GM18505 (cell line): ENCODE results near the gene UBTD2.

ENCODE experiments used
- ATAC-seq: cut with Tn5 transposase; IDR thresholded peaks from one replicate; pipeline ENCODE4 v1.9.1; 2021; ENCODE audit not compliant: unreplicated experiment
- POLR2A ChIP-seq: IDR thresholded peaks from 4 replicates; pipeline ENCODE4 v1.6.1; 2011; ENCODE audit warnings: borderline replicate concordance; ENCODE audit not compliant: insufficient read depth, insufficient read length; ENCODE audit errors: extremely low read depth

The UBTD2 gene

DNA sequence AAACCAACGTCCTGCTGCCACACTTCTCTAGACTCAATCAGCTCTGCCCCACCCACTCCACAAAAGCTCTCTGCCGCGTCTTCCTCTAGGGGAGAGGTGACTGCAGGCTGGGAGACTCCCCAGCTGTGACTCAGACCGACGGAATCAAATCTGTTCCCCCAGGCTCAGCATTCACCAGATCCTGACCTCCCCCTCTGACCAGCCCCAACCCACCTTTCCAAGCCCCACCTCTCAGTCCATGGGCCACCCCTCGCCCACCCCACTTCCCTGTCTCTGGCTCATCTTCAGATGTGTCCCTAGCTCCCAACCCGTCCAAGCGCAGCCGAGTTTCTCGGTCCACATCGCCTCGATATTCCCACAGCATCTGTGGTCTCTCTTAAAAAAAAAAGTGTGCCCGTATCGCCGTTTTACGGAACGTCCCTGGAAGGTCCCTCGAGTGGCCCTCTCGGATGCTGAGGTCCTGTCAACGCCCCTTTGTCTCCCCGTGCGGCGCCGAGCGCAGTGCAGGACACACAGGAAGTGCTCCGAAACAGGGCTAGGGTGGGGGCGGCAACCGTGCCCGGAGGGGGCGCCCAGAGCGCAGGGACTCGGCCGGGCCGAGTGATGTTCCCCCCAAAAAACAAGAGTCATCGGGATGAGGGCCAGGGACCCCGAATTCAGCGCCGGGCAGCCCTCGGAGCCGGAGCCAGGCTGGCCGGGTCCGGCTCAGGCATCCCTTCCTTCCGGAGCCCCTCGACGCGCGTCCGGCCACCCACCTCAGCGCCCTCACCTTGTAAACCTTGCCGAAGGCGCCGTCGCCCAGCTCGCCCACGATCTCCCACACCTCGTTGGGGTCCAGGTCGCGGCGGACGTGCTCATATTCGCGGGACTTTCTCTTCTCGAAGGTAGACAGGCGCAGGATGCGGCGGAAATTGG lies 96.2 kb downstream of the UBTD2 start:
- peak; percentile 19 for ATAC-seq
- TF ChIP-seq POLR2A = peak; percentile 51

DNA sequence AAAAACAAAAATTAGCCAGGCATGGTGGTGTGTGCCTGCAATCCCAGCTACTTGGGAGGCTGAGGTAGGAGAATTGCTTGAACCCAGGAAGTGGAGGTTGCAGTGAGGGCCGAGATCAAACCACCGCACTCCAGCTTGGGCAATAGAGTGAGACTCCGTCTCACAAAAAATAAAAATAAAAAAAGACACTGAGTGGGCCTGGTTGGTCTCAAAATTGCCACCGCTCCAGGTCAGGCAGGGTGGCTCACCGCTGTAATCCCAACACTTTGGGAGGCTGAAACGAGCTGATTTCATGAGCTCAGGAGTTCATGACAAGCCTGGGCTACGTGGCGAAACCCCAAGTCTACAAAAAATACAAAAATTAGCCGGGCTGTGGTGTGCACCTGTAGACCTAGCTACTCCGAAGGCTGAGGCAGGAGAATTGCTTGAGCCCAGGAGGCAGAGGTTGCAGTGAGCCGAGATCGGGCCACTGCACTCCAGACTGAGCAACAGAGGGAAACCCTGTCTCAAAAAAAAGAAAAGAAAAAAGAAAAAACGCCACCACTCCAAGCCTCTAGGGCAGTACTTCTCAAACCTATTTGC lies 97.4 kb downstream of the UBTD2 start:
- no peak for ATAC-seq
- no peak for TF ChIP-seq POLR2A

DNA sequence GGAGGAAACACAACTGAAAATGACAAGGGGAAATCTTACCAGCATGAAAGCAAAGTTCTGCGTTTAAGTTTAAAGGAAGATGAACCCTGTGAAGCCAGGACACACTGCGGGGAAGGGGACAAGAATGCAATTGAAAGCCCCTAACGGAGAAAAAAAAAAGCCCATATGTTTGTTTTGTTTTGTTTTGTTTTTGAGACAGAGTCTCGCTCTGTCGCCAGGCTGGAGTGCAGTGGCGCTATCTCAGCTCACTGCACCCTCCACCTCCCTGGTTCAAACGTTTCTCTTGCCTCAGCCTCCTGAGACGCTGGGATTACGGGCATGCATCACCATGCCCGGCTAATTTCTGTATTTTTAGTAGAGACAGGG lies 98.5 kb downstream of the UBTD2 start:
- no peak for ATAC-seq
- no peak for TF ChIP-seq POLR2A

DNA sequence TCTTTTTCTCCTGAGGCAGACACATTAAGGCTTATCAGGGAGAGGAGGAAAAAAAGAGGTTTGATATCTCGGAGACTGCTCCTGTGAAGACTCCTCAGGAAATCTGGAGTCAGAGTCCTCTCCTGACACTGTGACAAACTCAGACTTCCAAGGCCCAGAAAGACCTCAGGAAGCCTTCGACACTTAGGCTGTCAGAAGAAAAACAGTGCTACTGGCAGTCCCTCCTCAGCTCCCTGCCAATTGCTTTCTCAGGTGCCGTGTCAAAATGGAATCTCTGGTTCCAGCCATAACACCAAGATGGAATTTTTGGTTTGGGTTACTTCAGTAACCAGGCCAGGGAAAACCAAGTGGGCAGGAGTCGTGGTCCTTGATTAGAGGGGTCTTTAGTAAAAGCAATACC lies 99.7 kb downstream of the UBTD2 start:
- no peak for TF ChIP-seq POLR2A
- ATAC-seq = no peak

DNA sequence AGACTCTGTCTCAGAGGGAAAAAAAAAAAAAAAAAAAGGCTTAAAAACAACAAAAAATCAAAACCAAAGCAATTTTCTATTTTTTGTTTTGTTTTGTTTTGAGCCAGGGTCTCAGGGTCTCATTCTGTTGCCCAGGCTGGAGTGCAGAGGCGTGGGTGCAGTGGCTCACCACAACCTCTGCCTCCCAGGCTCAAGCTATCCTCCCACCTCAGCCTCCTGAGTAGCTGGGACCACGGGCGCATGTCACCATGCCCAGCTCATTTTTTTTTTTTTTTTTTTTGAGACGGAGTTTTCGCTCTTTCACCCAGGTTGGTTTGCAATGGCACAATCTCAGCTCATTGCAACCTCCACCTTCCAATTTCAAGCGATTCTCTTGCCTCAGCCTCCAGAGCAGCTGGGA lies 101.3 kb downstream of the UBTD2 start:
- no peak for TF ChIP-seq POLR2A
- ATAC-seq = no peak

DNA sequence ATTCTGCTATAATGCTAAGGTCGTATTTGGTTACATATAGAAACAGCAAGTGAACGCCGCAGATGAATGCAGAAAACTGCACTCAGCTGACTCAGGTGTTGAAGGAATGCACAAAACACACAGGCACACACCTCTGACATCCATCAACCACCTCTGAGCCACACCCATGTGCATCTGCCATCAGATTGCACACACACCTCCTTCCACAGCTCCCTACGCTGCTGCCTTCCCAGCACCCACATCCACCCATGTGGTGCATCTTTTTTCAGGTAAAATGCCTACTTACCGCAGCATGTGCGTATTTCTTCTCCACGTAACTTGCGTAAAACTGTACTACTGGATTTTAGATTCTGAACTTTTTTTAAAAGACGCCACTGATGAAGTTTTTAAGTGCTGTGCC lies 102.6 kb downstream of the UBTD2 start:
- ATAC-seq = no peak
- TF ChIP-seq POLR2A = no peak

DNA sequence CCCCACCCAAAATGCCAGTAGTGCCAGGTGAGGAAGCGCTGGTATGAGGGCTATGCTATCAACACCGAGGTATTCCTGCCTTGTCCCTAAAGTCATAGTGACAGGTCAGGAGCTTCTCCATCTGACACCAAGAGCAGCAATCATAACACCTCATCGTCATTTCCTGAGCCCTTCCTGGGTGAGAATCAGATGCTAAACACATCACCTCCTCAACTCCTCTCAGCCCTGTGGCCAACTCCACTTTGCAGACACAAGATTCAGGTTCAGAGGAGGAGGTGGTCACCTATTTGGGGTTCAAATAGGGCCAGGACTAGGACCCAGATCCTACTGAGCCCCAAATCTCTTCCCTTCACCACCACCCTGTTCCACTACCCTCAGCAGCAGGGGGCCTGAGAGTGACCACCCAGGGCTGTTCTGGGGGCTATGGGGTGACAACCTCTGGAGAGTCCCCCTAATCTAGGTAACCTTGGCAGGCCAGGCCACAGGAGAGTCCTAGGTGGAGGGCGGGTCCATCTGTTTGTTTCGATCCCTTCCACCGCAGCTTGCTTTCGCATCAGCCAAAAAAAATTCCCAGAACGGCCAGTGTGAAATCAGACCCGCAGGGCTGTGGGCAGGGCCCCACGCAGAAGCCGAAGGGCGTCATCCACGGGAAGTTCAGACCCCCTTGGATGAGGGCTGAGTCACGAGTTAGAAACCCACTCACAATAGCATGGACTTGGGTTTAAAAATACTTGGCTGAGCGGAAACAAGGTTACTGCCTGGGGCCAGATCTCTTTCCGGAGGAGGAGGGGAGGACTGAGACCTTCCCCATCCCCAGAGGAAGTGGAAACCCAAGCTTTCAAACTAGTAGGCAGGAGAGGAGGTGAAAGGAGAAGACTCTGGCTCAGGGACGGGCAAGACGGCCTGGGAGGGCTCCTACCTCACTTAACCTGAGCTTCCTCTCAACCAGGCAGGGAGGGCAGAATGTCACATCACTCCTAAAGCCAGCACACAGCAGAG lies 104.3 kb downstream of the UBTD2 start:
- peak; percentile 70 for TF ChIP-seq POLR2A
- ATAC-seq = peak; percentile 32

DNA sequence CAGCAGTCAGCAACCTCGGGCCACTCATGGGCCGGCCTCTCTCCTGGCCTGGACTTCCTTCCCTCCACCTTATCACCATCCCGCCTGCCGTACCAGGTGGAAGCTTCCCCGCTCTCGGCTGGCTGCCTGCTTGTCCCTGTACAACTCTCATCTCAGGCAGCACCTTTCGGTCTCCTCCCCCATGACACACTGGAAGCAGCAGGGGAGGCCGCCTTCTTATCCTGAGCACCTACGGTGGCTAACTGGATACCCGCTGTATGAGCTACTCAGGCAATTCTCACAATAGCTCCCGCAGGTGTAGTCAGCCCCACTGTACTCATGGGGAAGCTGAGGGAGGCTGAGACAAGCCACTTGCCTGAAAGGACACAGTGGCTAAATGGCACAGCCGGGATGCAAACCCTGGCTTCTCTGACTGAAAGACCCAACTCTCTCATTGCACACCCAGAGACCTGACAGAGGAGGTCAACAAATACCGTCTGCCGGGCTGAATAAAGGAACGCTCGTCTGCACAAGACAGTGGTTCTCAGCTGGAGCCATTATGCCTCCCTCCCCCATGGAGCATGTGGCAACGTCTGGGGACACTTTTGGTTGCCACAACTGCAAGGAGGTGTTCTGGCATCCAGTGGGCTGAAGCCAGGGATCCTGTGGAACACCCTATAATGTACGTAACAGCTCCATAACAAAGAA lies 105.1 kb downstream of the UBTD2 start:
- ATAC-seq = no peak
- no peak for TF ChIP-seq POLR2A

DNA sequence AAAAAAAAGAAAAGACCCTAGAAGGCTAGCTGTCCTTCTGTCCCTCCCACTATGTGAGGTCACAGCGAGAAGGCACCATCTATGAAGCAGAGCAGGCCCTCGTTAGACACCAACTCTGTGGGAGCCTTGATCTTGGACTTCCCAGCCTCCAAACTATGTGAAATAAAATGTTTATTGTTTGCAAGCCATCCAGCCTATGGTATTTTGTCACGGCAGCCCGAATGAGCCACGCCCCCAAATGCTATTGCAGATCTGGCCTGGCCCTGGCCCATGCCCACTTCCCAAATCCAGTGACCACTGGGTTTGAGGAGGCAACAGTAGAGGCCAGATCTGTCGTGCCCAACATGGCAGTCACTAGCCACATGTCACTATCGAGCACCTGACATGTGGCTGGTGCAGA lies 106.4 kb downstream of the UBTD2 start:
- ATAC-seq = no peak
- no peak for TF ChIP-seq POLR2A

DNA sequence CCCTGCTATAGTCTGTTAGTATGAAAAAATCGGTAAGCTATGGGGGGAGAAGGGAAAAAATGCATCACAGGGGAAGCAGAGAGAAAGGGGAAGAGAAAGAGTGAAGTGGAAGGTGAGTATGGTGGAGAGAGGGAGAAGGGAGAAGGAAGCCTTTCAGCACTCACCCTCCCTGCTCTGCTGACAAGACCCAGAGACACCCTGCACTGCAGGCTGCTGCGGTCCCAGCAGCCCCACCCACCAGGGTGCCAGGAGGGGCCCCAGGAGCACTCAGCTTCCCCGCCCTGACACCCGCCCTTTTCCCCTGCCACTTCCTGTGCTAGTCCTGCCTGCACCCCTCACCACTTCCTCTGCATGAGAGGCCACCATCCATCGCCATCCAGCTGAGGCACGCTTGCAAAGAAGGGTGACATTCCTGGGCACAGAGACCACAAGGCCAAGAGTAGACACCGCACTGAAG lies 108.3 kb downstream of the UBTD2 start:
- peak; percentile 77 for TF ChIP-seq POLR2A
- ATAC-seq = peak; percentile 61

DNA sequence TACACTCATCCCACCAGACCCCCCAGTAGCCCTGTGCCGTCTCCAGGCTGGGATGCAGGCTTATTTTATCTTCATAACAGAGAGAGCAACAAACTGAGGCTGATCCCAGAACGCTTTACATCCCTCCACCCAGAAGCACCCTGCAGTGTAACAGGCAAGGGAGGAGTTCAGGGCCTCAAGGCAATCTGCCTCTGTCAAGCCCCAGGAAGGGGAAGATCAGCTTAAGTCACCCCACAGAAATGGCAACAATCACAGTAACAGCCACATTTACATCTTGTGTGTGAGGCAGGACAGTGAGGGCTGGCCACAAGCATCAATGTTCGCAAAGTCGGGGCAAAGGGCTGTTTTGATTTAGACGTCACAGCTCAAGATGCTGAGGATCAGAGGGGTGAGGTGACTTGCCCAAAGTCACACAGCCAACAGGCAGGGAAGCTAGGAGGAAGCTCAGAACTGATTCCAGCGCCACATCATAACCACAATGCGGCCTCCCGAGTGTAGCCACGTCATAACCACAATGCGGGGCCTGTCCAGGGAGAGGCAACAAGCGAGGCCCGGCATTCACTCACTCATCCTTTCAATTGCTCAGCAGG lies 109.9 kb downstream of the UBTD2 start:
- no peak for TF ChIP-seq POLR2A
- ATAC-seq = no peak

DNA sequence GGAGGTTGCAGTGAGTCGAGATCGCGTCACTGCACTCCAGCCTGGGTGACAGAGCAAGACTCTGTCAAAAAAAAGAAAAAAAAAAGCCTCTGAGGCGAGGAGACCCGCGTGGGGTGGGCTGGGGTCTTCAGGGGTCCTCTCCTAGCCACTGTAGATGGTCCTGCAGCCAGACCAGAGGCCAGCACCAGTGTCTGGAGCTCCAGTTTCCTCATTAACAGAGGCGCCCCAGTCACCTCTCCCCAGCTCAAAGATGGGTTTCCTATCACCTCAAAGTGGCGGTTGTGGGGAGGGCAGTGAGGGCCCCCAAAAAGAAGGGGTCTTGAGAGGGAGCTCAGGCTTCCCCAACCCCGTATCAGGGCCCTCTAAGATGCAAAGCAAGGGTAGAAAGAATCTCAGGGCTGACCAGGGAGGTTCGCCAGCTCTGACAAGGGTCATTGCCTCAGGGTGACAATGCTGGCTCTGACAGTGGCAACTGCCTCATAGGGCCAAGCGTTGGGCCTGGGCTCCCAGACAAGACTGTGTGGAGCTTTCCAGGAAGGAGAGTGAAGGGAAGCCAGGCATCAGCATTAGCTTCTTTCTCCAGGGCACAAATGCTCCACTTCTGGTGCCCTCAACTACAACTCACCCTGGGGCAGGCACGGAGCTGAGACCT lies 110.5 kb downstream of the UBTD2 start:
- TF ChIP-seq POLR2A = no peak
- ATAC-seq = no peak
